Measurements from ENCODE around the gene DOCK10.
"Not testable (repeated sequence)": the region's sequence is repeated elsewhere in the genome, so short reads cannot be mapped to it uniquely, and the experiment has no call there.

Gene DOCK10

DNA sequence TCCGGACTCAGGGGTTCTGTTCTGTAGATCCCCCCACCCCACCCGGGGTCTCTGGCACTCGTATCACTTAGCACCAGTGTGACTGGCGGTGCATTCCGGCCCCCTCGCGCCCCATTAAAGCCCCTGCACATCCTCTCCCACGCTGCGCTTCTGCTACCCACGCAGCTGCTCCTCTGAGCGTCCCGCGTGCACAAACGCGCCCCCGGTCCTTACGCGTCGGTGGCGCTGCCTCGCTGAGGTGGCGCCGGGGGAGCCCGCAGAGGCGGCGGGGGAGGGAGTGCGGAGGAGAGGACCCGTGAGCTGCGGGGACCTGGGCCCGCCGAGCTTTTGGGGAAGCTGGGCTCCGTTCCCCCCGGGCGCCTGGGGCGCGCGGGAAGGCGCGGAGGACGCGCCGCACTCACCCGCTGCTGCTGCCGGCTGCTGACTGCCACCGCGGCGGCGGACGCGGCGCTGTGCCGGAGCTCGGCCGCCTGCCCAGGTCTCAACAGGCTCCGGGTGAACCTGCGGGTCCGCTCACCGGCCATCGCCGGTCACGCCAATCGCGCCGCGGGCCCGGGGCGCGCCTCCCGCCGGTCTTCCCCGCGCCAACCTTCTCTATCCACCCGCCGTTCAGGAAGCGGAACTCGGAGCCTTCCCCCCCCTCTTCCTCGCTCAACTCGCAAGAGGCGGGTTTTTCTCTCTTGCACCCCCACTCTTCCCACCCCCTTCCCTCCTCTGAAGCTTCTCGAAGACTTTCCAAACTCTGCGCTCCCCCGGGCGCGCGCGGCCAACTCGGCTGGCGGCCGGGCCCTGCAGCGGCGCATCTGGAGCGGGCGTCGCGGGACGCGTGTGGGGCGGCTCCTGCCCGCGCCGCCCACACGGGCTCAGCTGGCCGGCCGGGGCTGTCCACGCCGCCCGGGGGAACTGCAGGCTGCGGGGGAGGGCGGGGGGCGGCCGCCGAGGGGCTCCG is at the start of gene DOCK10:
Gene DOCK10, minus strand, starts transcription at position 618 of the 949 bp plus-strand sequence. Its CDS starts 94 bp downstream, at position 524.
- no peak for DNase-seq

DNA sequence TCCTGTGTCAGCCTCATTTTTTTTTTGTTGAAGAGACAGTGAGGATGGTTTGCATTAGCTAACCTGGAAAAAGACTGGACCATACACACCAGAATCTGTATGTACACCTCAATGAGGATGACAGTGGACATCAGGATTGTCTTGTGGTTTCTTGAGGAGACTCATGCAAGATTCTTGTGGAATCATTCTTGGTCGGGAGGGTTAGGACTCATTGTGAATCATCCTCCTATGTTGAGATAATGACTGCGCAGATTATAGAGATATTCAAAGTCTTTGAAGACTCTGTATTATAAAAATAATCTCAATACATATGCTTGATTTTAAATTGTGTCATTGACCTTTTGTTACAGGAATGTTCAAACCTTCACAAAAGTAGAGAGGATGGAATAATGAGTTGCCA is 49.1 kb upstream of the DOCK10 start:
- DNase-seq = no peak

DNA sequence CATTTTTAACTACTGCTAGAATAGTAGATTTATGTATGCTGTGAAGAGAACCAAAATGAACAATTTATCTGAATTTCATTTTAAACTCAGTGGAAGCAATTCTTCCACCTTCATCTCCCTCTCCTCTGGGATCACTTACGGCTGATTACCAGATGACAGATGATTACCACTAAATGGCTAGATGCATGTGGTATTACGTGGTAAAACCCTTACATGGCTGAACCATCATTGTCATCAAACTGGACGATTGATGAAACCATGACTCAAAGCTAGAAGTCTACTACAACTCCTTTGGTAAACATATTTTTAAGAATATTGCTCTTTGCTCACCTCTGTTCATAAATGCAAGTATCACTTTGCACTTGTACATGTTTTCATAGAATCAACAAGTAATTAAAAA is 48.5 kb upstream of the DOCK10 start:
- DNase-seq = no peak

DNA sequence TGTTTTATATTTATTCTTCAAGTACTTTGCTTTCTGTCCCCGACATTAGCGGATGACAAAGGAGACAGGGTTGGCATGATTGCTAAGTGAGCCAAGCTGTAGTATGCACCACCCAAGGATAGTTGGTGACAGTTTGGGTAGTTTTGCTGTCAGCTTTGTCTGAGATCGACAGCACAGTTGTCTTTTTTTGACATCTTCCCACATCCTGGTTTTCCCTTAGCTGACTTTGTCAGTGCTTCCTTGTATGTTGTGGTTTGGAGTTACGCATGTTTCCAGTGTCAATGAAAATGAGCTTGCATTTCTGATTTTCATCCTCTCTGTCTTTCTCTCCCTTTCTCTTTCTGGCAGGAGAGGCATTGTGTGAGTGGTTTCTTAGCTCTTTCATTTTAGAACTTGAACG is 44.6 kb upstream of the DOCK10 start:
- DNase-seq = no peak

DNA sequence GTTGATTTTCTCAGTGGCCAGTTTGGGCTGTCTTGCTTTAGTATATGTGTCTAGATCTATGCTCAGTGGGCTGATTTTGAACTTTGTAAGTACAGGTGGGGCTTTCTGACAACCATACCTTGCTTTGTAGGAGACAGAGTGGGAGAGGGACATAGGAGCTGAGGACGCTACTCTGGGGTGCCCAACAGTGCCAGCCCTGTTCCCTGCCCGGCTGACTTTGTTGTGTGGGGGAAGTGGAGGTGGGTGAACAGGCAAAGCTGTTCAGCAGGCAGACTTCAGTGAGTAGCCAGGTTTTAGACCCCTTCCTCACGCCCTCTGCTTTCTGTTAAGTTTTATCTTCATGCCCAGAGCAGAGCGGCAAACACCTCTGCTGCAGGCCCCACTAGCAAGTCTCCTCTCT is 44.2 kb upstream of the DOCK10 start:
- no peak for DNase-seq

DNA sequence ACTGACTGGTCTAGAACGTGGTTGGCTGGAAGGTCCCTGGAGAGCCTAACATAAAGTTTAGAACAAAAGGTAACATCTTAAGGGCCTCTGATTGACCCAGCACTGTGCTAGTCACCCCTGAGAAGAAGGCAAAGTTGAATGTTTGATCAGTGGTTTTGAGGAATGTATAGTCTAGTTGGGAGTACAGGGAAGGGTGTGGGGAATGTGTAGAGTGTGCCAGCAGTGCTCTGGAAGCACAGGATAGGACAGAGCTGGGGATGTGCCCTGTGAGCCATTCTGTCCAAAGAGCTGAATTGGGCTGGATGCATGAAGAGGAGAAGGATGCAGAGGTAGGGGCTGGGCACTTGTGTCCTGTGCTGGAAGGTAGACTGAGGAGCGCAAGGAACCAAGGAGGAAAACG is 41.0 kb upstream of the DOCK10 start:
- no peak for DNase-seq

DNA sequence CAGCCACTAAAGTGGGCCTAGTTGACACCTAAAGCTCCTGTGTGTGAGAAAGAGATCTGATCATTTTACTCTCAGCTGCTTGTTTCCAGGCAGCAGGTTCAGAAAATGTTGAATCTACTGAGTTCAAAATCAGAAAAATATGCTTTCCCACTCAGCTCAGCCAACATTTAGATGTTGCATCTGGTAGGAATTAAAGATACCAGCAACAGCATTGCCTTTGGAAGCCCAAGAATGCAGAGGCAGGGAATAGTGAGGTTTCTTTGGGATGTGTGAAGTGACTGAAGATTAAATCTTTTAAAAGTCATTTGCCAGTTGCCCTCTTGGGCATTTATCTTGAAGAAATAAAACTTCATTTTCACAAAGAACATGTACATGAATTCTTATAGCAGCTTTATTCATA is 33.9 kb upstream of the DOCK10 start:
- no peak for DNase-seq

DNA sequence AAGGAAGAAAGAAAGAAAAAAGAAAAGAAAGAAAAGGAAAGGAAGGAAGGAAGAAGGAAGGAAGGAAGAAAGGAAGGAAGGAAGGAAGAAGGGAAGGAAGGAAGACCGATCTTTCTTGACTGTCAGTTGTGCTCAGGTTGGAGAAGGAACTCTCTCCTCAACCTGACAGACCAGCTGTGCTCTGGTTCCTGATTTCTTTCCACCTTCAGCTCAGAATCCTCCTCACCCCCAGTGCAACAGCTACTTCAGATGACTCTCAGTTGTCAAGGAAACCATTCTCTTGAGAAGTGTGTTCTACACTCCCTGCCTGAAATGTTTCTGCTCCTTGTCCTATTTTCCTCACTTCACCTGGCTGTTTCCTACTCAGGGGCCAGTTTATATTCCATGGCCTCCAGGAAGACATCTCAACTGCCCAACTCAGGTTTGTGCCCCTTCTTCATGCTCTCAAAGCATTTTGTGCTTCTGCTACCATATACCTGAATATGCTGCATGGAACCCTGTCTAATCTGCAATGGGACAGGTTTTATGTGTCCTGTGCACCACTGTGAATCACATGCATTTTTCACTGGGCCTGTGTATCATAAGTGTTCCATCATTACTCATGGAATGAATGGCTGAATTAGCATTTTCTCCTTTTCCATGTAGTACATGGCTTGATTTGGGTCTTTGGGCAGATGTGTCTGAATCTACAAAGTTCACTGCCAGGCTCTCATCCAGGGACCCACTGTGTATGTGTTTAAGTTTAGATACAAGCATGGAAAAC is 32.8 kb upstream of the DOCK10 start:
- no peak for DNase-seq

DNA sequence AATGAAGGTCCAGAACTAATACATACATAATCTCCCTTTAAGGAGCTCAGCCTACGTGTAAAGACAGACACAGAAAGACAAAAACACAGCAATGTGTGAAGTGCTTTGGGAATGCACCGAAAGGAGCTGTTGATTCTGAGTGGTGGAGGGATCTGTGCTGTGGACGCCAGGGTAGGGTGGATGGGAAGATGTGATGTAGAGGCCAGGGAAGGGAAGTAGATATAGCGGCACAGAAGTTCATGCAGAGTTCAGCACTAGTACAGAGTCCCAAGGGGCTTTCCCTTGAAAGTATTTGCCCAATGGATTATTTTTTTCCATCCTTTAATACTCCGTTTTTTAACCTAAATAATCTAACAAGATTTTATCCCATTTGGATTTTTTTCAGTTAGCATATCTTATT is 32.1 kb upstream of the DOCK10 start:
- no peak for DNase-seq

DNA sequence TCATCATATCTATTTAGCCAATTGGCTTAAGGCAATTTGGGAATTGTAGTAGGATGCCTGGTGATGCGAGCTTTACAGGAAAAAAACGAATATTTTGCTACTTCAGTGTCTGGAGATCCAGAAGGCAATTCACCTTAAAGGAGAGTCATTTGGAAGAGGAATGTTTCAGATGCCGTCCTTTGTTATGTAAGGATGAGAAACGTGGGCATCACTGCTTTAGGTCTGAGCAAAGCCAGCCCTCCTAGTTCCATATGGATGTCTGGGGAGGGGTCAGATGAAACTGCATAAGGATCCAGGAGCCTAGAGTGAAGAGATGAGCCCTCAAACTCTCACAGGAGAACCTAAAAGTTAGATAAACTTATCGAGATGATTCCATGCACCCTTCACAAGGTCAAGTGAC is 30.9 kb upstream of the DOCK10 start:
- DNase-seq = no peak

DNA sequence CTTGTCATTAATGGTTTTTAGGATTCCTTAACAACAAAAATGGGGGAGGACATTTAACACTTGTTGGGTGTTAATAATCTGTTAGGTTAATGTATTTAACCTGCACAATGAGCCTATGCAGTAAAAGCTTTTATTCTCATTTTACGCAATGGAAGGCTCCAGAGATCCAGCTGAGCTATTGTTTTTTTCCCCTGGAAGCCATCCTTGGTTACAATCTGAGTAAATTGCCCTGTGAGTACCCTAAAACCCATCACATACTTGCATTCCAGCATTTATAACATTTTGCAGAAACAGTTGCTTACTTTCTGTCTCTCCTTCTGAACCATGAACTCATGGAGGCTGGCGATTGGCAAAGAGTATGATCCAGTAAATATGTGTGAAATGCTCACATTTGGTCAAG is 30.2 kb upstream of the DOCK10 start:
- DNase-seq = no peak

DNA sequence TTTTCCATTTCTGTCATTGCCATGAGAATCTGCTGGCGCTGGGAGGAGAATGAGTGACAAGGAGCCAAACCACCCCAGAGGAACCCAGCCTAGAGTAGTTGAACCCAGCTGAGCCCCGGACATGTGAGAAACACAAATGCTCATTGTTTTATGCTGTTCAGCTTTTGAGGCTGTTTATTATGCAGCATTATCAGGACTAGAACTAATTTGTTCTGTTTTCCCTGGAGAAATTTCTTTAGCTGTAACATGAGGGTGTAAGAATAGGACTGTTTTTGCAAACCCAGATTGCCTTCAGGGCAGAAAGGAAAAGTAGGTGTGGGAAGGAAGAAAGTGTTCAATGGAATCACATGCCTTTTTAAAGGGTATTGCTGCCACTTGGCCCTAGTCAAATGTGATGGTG is 28.5 kb upstream of the DOCK10 start:
- DNase-seq = no peak

DNA sequence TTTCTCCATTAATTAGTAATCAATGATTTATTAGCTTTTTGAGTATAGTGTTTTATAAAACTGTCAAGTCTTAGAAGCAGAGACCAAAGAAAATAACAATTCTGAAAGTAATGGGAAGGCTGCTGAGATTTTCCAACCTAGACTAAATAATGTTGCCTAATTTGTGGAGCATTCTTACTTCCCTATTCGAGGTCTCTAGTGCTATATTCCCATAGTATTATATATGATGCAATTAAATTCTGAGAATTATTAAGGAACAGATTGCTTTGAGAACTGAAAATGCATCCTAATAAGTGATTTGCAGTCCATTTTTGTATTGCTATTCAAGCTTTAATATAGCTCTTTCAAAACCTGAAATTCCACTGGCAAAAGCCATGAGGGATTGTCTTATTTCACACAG is 27.7 kb upstream of the DOCK10 start:
- DNase-seq = no peak

DNA sequence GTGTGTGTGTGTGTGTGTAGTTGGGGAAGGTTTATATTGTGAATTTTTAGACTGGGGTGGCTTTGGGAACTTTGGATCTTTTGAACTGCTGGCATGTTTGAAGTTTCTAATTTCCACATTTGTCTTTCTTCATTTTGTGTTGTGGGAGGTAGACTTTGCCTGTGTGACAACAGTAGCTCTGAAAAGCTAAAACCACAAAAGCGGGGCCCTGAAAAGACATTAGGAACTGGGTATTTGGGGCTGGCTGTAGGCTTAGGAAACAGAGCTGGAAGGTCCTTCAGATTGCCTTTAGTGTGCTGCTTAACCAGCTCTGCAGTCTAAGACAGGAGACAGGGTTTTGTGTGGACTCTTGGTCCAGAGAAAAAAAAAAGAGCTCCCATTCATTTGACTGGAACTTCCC is 27.2 kb upstream of the DOCK10 start:
- DNase-seq = no peak

DNA sequence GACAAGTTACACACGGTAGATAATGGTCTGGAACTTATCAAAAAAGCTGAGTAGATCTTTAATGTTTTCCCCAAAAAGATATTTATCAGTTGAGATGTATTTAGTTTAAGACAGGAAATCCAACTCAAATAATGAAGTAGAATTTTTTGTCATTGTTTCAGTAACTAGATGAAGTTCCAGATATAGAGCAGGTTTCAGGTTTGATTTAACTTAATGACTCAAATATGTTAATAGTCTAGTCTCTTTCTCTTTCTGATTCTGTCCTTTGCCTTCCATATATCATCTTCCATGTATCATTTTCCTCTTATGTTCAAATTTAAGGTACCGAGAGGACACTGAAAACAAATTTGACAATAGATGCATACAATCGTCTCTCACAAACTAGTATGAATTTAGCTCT is 23.6 kb upstream of the DOCK10 start:
- no peak for DNase-seq

DNA sequence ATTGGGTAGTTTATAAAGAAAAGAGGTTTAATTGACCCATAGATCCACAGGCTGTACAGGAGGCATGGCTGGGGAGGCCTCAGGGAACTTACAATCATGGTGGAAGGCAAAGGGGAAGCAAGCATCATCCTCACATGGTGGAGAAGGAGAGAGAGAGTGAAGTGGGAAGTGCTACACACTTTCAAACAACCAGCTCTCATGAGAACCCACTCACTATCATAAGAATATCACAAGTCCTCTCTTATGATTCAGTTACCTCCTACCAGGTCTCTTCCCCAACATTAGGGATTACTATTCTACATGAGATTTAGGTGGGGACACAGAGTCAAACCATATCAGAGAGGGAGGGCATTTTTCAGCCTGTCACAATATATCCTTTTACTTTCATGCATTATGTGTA is 22.7 kb upstream of the DOCK10 start:
- DNase-seq = no peak

DNA sequence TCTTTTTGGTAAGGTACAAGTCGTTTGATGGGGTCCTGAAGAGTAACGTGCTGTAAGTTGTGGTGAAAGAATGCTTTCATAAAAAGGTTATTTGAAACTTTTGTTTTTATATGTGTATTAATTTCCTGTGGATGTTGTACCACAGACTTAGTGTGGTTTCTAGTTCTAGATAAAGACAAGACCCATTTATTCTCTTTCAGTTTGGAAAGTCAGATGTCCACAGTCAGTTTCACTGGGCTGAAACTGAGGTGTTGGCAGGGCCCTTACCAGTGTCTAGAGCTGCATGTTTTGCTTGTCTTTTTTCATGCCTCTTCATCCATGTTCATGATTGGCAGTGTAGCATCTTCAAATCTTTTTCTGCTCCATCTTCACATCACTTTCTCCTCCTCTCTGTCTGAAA is 22.1 kb upstream of the DOCK10 start:
- DNase-seq = no peak

DNA sequence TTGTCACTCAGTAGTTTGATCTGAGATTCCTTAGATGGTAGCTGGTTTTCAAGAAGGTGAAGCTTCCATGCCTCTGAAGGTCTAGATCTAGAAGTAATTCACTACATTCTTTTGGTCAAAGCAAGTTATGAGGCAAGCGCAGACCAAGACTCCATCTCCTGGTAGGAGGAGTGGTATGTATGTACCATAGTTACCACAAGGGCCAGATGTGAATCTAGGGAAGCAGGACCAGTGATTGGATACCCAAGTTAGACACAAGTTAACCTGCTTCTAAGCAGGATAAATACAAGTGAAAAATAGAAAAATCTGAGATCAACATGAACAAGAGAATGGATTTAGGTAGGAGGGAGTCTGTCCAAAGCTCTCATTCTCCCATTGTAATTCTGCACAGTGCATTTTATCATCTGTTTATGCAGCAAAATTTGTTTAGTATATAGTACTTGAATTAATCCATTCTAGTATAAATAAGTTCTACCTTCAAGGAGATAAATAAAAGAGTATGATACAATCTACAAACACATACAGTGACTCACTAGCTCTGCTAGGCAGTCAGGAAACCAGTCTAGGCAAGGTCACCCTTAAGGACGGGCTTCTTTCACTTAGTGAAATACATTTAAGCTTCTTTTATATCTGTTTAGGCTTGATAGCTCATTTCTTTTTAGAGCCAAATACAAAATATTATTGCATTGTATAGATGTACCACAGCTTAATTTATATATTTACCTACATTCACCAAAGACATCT is 14.2 kb upstream of the DOCK10 start:
- DNase-seq = no peak

DNA sequence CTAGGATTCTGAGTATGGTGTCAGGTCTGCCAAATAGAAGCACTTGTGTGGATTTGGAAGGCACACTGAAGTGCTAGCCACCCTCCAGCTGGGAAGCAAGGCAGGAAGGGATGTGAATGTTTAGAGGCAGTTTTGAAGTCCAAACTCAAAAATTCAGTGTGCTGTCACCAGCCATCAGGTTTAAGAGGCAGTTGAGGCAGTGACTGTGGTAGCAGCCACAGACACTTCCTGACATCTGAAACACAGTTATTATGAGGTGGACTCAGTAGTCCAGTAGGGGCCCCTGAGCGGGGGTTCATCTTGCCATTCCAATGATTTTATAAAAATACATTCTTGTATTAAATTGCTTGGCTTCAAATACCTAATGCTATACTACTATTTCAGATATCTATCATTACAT is 13.4 kb upstream of the DOCK10 start:
- no peak for DNase-seq

DNA sequence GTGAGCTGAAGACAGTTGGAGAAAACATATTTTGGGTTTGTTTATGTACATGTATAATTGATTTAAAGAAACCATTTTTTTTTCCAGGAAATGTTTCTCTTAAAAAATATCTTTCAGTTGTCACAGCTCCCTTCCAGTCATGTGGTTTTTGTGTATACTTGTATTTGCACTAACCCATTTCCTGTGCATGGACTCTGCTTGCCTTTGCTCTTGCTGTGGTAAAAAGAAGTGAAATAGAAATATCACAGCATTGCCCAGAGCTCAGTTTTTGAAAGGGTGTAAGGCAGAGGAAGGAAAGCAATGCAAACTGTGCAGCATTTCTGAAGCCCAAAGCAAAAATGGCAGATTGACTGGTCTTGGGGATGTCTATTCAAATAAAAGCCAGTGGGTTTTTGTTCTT is 10.4 kb upstream of the DOCK10 start:
- no peak for DNase-seq

DNA sequence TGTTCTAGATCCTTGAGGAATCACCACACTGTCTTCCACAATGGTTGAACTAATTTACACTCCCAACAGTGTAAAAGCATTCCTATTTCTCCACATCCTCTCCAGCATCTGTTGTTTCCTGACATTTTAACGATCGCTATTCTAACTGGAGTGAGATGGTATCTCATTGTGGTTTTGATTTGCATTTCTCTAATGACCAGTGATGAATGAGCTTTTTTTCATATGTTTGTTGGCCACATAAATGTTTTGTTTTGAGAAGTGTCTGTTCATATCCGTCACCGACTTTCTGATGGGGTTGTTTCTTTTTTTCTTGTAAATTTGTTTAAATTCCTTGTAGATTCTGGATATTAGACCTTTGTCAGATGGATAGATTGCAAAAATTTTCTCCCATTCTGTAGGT is 5.2 kb upstream of the DOCK10 start:
- not testable (repeated sequence) for DNase-seq

DNA sequence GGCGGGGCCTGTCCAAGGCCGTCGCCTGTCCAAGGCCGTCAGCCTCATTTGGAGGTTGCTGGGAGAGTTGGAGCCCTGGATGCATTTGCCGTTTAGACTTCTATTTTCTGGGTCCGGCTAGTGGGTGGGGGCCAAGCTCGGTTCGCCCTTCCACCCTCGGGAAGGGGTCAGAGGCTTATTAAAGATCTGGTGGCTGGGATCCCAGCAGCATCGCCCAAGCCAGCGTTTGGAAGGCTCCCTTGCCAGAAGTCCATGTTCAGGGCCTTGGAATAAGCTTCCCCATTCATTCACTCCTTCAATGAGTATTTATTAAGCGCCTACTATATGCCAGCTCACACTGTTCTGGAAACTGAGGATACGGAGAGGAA is 516 bp upstream of the DOCK10 start:
- no peak for DNase-seq

DNA sequence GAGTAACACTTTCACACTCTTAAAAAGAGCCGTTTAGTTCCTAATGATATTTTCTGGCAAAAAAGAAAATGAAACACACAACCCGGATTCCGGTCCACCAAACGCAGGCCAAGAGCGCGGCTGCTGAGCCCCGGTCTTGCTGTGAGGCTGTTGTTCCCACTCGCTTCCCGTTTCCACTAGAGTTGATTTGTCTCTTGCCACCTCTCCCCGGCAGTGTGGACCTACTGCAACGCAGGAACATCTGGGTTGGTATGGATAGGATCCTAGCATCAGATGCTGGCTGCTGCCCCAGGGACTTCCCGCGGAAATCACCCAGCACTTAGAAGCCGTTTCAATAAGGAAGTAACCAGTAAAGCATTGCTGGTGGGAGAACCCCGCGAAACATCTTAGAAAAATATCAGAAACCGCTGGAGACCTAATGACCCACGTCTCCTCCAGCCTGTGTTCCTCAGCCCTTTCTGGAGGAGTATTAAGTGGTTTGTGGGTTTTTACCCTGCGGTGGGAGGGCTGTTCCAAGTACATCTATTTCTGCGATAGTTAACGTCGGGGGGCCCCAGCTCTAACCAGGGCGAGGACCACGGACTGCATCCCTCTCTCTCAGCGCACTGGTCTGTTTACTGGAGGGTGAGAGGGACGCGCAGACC is 939 bp downstream of the DOCK10 start:
- DNase-seq = no peak

Measured in NCI-H1092 (cell line).